Activated CD4-positive, alpha-beta T cell treated with anti-CD3 and anti-CD28 coated beads, Interleukin-2, Interleukin-4, amounts not matched to agents 100 ng/mL and 50 ng/mL, durations not matched to agents 16 hours and 8 hours (primary cell): ENCODE measurements around the gene MYRIP.
"Not testable (repeated sequence)": the region's sequence is repeated elsewhere in the genome, so short reads cannot be mapped to it uniquely, and the experiment has no call there.

ENCODE experiments used
- DNase-seq: peaks from one replicate; pipeline ENCODE4 v3.0.0-alpha.2; 2020; ENCODE audit warnings: low spot score

MYRIP gene

DNA sequence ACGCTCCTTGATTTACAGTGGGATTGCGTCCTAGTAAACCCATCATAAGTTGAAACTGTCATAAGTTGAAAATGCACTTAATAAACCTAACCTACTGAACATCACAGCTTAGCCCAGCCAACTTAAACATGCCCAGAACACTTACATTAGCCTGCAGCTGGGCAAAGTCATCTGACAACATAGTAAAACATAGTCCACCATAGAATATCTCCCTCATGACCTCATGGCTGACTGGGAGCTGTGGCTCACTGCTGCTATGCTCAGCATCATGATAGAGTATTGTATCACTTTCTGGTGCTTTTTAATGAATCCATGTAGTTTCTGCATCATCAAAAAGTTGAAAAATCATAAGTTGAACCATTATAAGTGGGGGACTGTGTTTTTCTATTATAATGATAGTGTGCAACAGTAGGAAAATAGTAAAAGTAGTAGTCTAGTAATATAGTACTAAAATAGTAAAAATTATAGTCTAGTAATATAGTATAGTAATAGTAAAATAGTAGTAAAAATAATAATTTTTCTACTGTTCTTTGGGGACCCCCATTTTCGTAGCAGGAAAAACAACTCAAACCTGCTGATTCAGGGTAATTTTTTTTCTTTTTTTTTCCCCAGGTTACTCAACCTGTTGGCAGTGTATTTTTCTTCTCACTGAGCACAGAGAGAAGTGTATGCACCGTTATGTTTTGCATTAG, 233.5 kb downstream of the MYRIP start:
- DNase-seq: no peak

DNA sequence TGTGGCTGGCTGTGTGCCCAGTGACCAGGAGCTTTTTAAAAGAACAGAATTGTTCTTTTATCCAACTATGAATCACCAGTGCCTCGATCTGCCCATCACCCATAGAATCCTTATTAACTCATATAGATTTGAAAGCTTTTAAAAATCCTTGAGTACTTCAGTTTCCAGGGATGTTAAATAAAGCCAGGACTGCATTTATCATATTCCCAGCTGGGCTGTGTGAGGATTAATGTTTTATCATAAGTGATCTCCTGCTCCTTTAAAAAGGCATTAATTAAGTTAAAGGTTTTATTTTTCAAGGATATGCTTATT, 234.0 kb downstream of the MYRIP start:
- DNase-seq: no peak

DNA sequence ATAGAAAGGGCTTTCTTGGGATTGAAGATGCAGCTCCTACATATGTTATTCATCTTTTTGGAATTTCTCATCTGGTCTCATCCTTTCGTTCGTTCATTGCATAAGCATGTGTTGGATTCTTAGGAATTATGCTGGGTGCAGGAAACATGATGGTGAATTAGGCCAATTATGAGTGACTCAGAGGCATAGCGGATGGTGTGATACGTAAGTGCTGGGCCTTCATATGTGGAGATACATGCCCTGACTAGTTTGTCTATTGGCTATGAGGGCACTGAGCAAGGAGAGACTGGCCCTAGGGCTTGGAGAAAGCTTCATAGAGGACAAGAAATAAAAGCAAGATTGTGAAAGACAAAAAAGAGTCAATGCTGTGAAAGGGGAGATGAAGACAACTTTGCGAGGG, 235.1 kb downstream of the MYRIP start:
- DNase-seq: no peak

DNA sequence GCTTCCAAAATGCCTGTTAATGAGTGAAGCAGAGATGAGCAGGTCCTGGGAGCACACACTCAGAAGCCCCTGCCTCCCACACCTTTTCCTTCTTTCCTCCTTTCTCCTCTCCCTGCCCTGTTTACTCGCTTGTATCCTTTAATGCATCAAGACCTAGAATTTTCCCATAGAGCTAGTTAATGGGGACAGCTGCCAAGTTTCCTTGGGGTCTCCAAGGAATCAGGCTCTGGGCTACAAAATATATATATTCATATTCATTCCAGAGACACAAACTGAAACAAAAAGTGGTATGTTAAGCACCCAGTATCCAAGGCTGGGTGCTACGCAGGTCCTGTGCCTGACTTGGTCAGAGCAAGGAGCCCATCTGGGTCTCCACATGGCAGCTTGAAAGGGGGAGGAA, 235.6 kb downstream of the MYRIP start:
- DNase-seq: no peak

DNA sequence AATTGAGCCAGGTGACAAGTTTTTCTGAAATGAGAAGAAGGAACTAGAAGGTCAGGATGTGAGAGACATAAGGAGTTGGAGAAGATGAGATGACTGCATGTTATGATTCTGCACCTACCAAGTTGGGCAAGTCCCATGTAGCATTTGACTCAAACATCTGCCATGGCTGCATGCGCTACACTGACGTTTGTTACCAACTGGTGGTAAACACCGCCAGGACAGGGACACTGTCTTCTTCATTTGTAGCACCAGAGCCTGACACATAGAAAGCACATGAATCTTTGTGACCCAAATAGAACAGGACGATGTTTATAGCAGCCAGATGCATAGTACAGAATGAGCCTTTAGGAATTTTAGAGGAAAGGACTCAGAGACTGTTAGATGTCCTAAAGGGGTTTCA, 236.7 kb downstream of the MYRIP start:
- no peak for DNase-seq

DNA sequence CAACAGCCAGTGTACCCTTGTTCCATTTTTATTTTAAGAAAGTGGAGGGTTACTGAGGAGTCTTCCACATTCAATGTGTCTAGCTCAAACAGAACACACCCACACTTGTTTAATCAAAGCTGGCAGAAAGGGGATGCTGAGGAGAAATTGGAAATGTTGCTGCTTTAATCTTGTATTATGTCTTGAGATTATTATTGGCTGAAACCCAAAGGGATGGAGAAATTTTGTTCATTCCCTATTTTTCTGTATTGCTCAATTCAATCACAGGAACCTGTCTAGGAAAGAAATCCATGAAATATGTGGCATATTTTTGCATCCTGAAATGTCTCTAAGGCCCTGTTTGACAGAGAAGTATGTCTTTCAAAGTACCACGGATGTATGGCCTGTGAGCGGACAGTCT, 238.0 kb downstream of the MYRIP start:
- no peak for DNase-seq

DNA sequence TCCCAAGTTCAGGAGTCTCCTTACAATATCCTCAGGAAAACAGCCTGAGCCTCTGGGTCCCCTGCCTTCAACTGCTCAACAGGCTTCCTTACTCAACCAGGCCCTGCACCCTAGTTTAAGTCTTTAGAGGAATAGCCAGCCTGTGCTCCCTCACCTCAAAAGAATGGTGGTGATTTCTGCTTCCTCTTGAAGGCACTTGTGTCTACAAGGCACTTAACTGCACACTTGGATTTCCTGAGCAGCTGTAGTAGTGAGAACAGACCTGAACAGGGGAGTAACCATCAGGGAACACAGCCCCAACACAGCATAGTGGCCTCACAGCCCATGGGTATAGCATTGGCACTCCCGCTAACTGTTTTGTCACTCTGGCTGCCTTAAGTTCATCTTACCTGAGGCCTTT, 244.3 kb downstream of the MYRIP start:
- DNase-seq: no peak

DNA sequence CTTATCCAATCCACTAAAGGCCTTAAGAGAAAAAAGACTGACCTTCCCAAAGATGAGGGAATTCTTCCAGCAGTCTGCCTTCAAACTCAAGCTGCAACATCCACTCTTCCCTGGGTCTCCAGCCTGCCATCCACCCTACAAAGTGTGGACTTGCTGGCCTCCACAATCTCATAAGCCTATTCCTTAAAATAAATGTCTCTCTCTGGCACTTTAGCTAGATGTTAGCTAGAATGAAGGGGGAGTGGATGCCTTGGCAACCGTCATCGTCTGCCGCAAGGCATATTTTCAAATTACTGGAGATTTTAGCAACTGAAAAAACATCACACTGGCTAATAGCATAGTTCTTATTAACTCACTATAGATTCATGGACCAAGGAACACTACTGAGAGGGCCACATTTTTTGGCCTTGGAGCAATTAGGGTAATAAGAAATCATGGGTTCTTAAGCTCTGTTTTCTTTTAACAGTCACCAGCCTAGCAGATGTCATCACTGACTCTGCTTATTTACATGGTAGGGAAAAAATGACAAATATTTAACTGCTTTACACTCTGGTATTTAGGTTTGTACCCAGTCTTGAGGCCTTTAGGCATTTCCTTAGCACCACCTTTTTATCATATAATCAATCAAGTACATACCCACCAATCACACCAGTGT, 245.3 kb downstream of the MYRIP start:
- no peak for DNase-seq

DNA sequence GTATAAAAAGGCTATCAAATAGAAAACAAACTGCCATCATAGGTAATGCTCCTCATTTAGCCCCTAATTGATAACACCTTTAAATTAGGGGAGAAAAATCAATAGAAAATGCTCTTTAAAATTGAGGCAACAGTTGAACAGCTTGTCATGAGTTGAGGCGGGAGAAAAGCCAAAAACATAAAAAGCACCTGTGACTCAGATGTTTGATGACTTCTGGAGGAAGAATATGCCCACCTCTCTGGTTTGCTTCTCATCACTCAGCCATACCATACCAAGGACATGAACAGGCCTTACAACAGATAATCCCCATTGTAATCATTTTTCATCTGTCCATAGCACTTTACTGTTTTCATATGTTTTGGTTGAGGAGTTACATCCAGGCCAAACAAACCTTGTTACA, 246.0 kb downstream of the MYRIP start:
- DNase-seq: no peak

DNA sequence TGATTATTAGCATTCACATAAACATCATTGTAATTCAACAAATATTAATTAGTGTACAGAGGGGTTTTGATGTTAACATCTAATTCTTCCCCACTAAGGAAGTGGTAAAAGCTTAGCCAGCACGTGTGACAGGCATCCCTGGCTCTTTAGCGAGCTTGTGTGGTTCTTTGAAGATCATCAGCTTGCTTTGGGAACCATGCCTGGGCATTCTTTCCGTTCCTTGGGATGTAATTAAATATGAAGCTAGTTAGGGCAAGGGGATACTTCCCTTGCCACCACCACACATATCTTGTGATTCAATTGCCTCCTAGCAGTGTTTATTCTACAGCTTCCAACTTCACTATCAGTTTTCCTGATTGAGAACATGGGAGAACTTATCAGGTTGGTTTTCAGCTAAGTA, 246.5 kb downstream of the MYRIP start:
- DNase-seq: no peak

DNA sequence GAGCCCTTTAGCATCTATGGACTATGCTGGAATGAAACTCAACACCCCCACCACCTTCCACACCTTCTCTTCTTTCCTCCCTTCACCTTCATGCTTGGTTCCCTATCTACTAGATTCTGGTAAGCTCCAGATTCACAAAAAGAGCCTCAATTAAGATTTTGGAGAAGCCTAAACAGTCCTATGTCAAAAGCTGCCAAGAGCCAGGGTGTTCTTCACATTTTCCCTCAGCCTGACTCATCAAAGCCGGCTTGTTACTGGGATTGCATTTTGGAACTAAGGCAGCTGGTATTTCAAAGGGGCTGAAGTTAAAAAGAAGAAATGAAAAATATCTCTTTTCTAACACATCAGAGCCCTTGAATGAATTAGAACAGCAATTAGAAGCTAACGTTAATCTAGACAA, 247.7 kb downstream of the MYRIP start:
- no peak for DNase-seq

DNA sequence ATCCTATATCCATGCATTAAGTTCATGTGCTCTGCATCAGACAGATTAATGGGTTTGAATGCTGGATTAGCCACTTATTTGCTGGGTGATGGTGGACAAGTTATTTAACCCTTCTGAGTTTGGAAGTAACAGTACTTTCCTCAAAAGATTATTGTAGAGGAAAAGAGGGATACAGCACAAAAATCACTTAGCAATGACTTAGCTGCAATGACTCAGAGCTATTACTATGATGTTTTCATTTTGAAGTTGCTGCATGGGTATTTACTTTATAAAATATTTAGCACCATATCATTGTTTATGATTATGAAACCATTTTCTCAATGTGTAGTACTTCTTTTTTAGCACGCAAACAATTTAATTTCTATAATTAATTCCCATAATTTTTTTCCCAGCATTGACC, 248.4 kb downstream of the MYRIP start:
- DNase-seq: no peak

DNA sequence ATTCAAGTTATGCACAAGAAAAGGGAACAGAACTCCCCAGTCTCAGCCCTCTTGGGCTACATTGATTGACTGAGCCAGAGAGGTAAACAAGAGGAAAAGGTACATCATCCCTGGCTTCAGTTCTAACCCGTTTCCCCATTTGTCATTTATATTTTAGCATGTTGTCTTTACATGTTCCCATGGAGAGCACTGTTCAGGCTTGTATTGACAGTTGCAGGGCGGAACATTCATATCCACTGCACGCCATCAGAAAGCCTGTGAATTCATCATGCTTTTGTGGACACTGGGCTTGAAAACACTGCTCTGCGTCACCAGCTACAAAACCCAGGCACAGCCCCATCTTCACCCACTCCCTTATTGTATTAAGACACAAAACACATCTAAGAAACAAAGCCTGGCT, 259.2 kb downstream of the MYRIP start:
- DNase-seq: no peak

DNA sequence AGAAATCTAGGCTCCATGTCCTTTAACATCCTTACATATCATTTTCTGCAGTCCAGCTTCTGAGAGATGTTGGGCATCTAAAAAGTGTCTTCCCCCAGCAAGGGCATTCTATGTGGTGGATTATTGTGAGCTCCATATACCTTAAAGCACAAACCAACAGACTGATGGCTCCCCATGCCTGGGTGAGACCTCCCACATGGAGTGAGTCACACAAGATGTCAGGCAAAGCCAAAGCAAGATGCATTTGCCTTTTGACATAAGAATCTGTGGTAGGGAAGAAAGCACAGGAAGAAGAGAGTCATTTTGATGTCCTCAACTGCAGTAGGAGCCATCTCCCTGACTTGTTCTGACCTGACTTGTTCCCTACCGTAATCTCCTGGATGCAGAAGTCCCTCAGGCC, 261.4 kb downstream of the MYRIP start:
- no peak for DNase-seq

DNA sequence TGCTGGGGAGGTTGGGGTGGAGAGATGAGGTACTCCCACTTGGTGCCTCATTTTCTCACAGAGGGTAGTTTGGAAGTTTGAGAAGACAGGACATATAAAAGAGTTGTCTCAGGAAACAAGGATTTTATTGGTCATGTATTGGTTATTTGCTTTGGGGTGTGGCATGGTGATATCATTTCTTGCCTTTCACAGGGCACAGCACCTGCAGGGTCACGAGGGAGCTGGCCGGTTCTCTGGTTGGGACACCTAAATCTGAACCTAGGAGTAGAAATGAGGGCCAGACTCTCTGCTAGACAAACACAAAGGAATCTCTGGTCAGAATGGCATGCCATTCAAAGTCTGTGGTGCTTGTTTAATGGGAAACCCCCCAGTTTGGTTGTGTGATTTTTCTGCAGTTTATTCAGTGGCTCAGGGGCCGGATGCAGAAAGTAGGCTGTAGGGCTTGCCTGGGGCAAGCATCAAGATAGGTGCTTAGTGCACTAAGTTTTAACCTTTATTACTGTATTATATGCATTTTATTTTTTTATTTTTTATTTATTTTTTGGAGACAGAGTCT, 262.4 kb downstream of the MYRIP start:
- no peak for DNase-seq

DNA sequence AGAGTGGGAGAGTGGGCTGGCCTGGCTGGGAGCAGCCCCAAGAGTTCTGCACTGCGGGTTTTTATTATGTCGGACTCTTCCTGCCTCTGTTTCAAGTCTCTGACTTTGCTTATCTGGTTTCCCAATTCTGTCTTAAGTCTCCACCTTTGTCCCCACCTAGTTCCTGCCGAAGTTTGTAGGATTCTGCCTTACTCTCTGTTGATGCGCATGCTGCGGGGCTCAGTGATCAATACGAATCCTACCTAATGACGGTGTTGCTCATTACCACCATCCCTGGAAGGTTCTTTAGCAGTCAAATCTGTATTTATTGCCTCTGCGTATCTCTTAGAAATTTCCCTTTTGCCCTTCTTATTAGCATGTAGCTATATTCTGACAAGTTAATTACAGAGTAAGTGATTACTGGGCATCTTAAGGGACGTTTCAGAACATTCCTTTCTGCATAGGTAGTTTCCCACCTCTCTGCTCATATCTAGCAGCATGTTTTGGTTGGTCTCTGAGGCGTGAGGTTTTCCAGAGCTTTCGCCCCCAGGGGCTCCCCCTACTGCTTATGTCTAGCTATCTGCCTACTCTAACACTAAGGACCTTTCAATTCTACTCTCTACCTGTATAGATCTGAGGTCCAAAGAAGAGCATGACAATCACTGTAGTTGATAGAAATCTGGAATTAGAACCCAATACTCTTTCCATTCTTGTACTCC, 264.1 kb downstream of the MYRIP start:
- no peak for DNase-seq

DNA sequence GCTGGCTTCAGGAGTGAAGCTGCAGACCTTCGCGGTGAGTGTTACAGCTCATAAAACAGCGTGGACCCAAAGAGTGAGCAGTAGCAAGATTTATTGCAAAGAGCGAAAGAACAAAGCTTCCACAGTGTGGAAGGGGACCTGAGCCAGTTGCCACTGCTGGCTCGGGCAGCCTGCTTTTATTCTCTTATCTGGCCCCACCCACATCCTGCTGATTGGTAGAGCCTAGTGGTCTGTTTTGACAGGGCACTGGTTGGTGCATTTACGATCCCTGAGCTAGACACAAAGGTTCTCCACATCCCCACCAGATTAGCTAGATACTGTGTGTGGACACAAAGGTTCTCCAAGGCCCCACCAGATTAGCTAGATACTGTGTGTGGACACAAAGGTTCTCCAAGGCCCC, 267.7 kb downstream of the MYRIP start:
- DNase-seq: not testable (repeated sequence)

DNA sequence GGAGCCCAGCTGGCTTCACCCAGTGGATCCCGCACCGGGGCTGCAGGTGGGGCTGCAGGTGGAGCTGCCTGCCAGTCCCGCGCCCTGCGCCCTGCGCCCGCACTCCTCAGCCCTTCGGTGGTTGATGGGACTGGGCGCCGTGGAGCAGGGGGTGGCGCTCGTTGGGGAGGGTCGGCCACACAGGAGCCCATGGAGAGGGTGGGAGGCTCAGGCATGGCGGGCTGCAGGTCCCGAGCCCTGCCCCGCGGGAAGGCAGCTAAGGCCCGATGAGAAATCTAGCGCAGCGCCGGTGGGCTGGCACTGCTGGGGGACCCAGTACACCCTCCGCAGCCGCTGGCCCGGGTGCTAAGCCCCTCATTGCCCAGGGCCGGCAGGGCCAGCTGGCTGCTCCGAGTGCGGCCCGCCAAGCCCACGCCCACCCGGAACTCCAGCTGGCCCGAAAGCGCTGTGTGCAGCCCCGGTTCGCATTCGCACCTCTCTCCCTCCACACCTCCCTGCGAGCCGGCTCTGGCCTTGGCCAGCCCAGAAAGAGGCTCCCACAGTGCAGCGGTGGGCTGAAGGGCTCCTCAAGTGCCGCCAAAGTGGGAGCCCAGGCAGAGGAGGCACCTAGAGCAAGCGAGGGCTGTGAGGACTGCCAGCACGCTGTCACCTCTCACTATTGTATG, 268.6 kb downstream of the MYRIP start:
- DNase-seq: not testable (repeated sequence)

DNA sequence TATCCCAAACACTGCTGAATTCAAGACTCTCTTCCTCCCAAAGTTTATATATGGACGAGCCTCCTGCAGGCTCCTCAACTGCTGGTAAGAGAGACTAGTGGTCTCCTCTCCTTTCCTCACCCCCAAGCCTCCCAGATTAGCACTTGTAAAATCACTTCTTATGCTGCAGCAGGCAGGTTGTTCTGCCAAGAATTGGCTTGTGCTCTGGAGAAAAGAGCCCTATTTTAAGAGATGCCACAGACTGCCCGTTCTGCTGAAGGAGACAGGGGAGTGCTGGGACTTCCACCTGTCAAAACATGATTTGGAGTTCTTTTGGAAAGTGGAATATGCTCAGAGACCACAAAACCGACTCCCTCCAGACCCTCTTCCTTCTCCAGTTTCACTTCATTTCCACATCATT, 269.2 kb downstream of the MYRIP start:
- DNase-seq: no peak

DNA sequence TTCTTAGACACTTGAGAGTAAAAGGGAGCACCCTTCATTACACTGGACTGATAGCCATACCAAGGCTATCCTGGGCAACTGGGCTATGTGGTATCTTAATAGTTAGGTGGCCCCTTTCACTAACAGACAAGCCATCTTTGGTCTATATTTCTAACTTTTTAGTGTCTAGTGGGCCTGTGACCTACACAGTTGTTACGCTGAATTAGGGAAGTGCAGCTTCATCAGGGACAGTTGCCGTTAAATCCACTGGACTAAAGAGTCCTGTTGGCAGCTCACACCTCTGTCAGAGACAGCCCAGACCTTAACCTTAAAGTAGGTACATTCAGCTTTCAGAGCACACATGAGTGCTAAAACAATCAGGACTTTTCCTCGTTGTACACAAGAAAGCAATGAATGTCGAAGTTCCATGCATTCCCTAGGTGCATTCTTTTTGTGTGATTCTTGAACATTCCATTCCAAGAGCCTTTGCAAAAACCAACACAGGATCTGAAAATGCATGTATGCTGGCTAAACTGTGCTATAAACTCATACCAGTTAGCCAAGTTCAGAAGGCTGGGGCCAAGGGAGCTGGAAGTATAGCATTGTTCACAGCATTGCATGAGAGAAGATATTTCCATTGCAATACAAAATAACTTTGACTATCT, 269.9 kb downstream of the MYRIP start:
- DNase-seq: no peak

DNA sequence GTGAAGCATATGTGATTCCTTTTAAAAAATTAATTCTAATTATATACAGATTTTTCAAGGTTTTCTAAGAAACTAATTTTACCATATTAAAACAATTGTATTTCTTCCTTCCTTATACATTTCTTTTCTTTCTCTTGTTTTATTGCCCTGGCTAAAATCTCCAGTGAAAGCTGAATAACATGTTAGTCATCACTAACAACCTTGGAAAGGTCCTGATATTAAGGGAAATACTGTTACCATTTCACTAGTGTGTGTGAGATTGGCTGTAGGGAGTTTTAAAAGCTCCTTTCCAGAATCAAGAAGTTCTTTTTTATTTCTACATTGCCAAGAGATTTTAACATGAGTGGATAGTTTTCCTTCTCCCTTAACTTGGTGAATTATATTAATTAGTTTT, 270.4 kb downstream of the MYRIP start:
- no peak for DNase-seq

DNA sequence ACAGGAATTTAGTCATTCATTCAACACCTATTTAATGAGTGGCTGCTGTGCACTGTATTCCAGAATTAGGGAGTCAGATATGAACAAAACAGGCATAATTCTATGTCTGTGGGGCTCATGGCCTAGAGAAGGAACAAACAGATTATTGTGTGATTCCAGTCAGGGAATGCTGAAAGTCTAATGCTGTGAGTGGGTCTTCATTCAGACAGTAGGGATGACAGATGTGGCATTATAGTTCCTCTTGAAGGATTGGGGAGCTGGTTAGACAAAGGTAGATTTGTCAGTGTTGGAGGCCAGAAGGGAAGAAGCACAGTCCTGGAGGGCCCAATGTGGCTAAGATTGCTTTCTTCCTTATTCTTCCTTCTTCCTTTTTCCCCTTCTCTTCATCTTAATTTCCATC, 273.7 kb downstream of the MYRIP start:
- DNase-seq: no peak
